ENCODE measurements around the gene ANP32A.

DNA sequence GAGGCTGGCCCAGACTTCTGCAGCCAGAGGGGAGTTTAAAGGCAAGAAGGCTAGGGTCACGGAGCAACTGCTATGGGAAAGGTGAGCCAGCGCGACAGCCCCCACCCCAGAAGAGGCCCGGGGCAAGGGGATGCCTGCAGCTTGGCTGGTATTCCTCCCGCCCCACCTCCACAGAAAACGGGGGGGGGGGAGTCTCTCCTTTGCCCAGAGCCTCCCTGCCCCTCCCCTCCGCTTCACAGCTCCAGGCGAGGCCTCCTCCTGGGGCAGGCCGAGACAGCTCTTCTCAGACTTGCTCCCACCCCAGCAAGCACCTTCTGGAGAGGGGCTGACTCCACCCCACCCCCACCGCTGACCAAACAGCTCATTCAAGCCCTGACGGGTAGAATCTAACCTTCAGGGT lies 13.4 kb downstream of the ANP32A start:
- TF ChIP-seq EZH2phosphoT487 (IDR thresholded peaks at IDR 0.05; ENCODE audit: insufficient read depth, low read depth) (no peak), EZH2 (IDR thresholded peaks at IDR 0.05; ENCODE audit: insufficient read depth, poor library complexity, severe bottlenecking) (no peak)
